ENCODE data around the gene SDCBP2. TPM values are rescaled to one million over a fixed set of nuclear protein-coding genes. Genes with fewer than 3 reads are reported as not detected.

The SDCBP2 gene
- total and polyA plus RNA-seq, 2 experiments from 2014 or later: 3.2 to 5.3 TPM

- DNase-seq (ENCODE audit: low spot score) (no peak), ATAC-seq (no peak)
- Histone ChIP-seq H3K36me3 (ENCODE audit: insufficient read depth) (peaks cover 4% of the 10 kb centered on the region), H4K20me1 (replicated peaks; ENCODE audit: insufficient read depth) (peaks cover 77% of the 10 kb centered on the region), H3K79me2 (replicated peaks; ENCODE audit: insufficient read depth) (peaks cover 93% of the 10 kb centered on the region), H3F3A (replicated peaks; ENCODE audit: low read depth) (no peaks in the 10 kb centered on the region), H3K4me1 (ENCODE audit: insufficient read depth) (peaks cover 14% of the 10 kb centered on the region; the same call in 1 of the 2 replicates), H2AFZ (no peak overlapping the region), H3K27ac (ENCODE audit: low read depth) (no peak overlapping the region), H3K9me2 (ENCODE audit: insufficient read depth) (no peaks in the 10 kb centered on the region), H3K4me3 (no peak overlapping the region), H3K27me3 (ENCODE audit: insufficient read depth) (no peaks in the 10 kb centered on the region), H3K4me2 (no peak overlapping the region)
- H3K27ac Mint-ChIP-seq: no peak overlapping the region
- no peak overlapping the region for H3K4me3 Mint-ChIP-seq
- H3K9me3 Mint-ChIP-seq: no peaks in the 10 kb centered on the region
- H3K36me3 Mint-ChIP-seq (ENCODE audit: low read depth): peaks cover 15% of the 10 kb centered on the region; the same call in 2 of the 3 replicates
- peaks cover 45% of the 10 kb centered on the region for H3K4me1 Mint-ChIP-seq
- no peaks in the 10 kb centered on the region for H3K27me3 Mint-ChIP-seq (ENCODE audit: insufficient read depth, low read depth, poor library complexity)
- TF ChIP-seq NANOG (IDR thresholded peaks at IDR 0.05; ENCODE audit: borderline replicate concordance): no peak
- no peak for TF ChIP-seq EZH2 (IDR thresholded peaks at IDR 0.05; ENCODE audit: low read depth, unreplicated experiment)
- TF ChIP-seq STAT1 (IDR thresholded peaks at IDR 0.05; ENCODE audit: unreplicated experiment): no peak
- no peak for TF ChIP-seq EZH2phosphoT487 (IDR thresholded peaks at IDR 0.05; ENCODE audit: unreplicated experiment)
Observed at GRCh38 chr20:1377341-1377871, 48.5 kb upstream of the SDCBP2 start.

DNA sequence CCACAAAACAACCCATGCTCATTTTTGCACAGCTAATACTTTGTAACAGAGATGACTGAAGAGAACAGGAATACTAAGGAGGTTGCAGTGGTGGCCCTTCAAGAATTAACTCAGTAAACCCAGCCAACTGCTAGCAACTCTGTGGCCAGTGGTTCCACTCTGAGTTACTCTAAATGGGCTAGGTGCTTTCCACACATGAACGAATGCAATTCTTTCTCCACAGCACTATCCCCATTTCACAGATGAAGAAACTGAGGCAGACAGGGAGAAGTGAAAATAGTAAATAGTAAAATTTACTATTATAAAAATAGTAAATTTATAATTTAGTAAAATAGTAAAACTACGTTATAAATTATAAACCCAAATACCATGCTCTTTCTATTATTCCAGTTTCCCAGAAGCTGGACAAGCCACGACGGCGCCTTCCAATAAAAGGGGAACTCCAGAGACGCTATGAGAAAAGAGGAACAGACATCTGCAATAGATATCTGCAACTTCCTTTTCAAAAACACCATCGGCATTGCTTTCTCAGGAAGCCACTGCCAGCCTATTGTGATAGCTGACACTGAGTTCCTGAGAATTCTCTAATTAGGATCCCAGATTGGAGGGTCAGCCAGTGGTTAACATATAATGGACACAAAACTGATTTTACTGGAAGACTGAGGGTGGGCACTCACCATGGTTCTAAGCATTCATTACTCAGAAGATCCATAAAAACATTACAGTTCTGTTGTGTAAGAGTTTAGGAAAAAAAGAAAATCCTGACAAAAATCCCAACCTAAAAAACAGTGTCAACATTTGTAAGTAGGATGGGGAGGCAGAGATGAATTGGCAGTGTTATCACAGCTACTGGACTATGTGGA lies 47.7 kb upstream of the SDCBP2 start:
- Histone ChIP-seq H3K79me2 (replicated peaks; ENCODE audit: insufficient read depth) (peaks cover 88% of the 10 kb centered on the region), H3K4me1 (ENCODE audit: insufficient read depth) (peaks cover 14% of the 10 kb centered on the region; the same call in 1 of the 2 replicates), H3K4me3 (no peak overlapping the region), H3K4me2 (no peak overlapping the region), H3K36me3 (ENCODE audit: insufficient read depth) (peaks cover 10% of the 10 kb centered on the region), H4K20me1 (replicated peaks; ENCODE audit: insufficient read depth) (peaks cover 78% of the 10 kb centered on the region), H3K27ac (ENCODE audit: low read depth) (no peak overlapping the region), H3K9me2 (ENCODE audit: insufficient read depth) (no peaks in the 10 kb centered on the region), H3F3A (replicated peaks; ENCODE audit: low read depth) (no peaks in the 10 kb centered on the region), H3K27me3 (ENCODE audit: insufficient read depth) (no peaks in the 10 kb centered on the region), H2AFZ (no peak overlapping the region)
- ATAC-seq: no peak
- Mint-ChIP-seq H3K9me3 (no peaks in the 10 kb centered on the region), H3K4me3 (no peak overlapping the region), H3K27ac (no peak overlapping the region), H3K27me3 (ENCODE audit: insufficient read depth, low read depth, poor library complexity) (no peaks in the 10 kb centered on the region), H3K36me3 (ENCODE audit: low read depth) (peaks cover 19% of the 10 kb centered on the region; the same call in 2 of the 3 replicates), H3K4me1 (peaks cover 45% of the 10 kb centered on the region)
- DNase-seq (ENCODE audit: low spot score): no peak
- TF ChIP-seq ZNF114 (CRISPR knock-in tag; IDR thresholded peaks at IDR 0.05) (no peak), ZNF462 (CRISPR knock-in tag; IDR thresholded peaks at IDR 0.05) (no peak), ETS1 (IDR thresholded peaks at IDR 0.05) (no peak), EZH2phosphoT487 (IDR thresholded peaks at IDR 0.05; ENCODE audit: unreplicated experiment) (no peak), POLR2AphosphoS5 (IDR thresholded peaks at IDR 0.05; ENCODE audit: low read depth) (no peak)
- TF ChIP-seq, protein P1, sequence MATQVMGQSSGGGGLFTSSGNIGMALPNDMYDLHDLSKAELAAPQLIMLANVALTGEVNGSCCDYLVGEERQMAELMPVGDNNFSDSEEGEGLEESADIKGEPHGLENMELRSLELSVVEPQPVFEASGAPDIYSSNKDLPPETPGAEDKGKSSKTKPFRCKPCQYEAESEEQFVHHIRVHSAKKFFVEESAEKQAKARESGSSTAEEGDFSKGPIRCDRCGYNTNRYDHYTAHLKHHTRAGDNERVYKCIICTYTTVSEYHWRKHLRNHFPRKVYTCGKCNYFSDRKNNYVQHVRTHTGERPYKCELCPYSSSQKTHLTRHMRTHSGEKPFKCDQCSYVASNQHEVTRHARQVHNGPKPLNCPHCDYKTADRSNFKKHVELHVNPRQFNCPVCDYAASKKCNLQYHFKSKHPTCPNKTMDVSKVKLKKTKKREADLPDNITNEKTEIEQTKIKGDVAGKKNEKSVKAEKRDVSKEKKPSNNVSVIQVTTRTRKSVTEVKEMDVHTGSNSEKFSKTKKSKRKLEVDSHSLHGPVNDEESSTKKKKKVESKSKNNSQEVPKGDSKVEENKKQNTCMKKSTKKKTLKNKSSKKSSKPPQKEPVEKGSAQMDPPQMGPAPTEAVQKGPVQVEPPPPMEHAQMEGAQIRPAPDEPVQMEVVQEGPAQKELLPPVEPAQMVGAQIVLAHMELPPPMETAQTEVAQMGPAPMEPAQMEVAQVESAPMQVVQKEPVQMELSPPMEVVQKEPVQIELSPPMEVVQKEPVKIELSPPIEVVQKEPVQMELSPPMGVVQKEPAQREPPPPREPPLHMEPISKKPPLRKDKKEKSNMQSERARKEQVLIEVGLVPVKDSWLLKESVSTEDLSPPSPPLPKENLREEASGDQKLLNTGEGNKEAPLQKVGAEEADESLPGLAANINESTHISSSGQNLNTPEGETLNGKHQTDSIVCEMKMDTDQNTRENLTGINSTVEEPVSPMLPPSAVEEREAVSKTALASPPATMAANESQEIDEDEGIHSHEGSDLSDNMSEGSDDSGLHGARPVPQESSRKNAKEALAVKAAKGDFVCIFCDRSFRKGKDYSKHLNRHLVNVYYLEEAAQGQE (IDR thresholded peaks at IDR 0.05; ENCODE audit: unreplicated experiment): no peak

Measured in GM23338 (cell line).